ENCODE results near the gene STX8.
"Not testable (repeated sequence)": the region's sequence is repeated elsewhere in the genome, so short reads cannot be mapped to it uniquely, and the experiment has no call there.

Gene STX8

DNA sequence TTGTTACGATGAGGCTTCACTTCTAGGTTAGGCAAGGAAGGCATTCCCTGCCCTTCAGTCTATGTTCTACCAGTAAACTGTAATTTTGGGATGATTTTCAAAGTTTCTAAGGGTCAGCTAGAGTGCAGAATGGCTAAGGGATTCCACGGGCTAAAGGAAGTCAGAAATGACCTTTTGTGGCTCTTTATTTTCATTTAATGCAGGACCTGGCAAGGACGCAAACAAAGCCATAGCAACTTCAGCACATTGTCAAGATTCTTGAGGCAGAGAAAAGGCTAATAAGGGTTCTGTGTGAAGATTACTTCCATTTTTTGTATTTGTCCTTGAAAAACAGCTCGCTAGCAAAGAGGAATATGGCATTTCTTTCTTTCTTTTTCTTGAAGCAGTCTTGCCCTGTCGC, 76.6 kb downstream of the STX8 start:
- no peak for DNase-seq (ENCODE audit: low read depth)

- DNase-seq (ENCODE audit: low read depth) = no peak
Measured at GRCh38 chr17:9498490-9498889, 77.1 kb downstream of the STX8 start.

GRCh38 chr17:9488556-9488955, 87.1 kb downstream of the STX8 start:
- DNase-seq (ENCODE audit: low read depth) = no peak

GRCh38 chr17:9487406-9487805, 88.2 kb downstream of the STX8 start:
- DNase-seq (ENCODE audit: low read depth) = no peak

GRCh38 chr17:9484789-9485188, 90.8 kb downstream of the STX8 start:
- no peak for DNase-seq (ENCODE audit: low read depth)

- no peak for DNase-seq (ENCODE audit: low read depth)
Measured at GRCh38 chr17:9479964-9480363, 95.7 kb downstream of the STX8 start.

DNA sequence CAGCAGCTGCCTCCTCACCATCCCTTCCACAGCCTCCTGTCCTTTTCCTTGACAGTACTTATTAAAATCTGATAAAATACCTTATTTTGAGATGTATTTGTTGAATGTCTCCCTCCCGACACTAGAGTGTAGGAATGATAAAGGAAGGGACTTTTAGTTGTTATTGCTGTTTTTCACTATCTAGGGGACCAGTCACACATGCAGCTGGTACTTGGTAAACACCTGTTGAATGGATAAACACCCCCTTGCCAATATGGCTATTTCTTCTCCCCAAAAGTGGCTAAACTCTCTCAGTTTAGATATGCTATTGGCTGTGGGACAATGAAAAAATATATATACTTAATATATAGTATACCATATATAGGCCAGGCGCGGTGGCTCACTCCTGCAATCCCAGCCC, 96.7 kb downstream of the STX8 start:
- no peak for DNase-seq (ENCODE audit: low read depth)

GRCh38 chr17:9475101-9475658, 100.4 kb downstream of the STX8 start:
- DNase-seq (ENCODE audit: low read depth) = no peak

DNA sequence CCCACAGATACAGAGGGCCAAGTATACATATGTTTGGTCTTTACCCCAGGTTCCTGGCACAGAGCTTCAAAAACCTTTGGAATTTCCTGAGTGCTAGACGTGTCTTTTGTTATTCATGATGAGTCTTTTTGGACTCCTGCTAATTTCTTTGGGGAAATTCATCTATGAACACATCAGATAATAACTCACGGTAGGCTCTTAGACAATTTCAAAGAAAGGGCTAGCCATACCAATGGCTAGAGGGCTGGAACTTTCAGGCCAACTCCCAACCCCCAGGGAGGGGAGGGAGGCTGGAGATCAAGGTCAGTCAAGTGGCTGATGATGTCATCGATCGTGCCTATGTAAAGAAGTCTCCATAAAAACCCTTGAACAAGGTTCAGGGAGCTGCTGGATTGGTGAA, 101.9 kb downstream of the STX8 start:
- DNase-seq (ENCODE audit: low read depth) = no peak

DNA sequence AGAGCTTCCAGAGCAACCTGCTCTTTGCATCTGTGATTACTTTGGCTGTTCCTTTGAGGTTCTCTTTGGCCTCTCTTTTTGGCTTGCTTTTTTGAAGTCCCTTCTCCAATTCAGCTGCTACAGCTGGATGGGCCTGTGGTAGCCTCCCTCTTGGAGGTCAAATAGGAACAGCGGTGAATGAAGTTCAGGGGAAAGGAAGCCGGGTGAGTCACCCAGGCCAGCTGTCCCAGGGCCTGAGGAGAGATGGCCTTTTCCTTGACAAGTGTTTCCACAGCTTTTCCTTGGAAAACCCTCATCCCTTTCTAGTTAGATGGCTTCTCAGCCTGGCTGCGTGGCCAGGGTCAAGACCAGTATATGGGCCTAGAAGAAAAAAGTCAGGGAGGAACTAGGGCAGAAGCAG, 103.1 kb downstream of the STX8 start:
- no peak for DNase-seq (ENCODE audit: low read depth)

DNA sequence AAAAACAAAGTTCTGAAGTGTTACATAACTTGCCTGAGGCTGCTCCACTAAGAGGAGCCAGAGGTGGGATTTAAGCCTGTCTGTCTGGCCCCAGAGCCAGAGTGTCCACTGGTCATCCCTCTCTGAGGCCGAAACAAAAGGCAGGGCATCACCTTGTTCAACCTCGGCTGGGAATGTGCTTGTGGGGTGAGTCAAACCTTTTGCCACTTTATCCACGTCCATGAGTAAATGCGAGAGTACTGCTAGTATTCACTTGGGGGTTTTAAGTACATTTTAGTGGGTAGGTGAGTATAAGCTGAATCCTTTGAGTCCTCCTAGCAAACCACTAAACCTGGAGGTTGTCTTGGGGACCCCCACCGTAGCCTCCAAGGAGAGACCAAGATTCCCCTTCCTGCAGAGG, 103.5 kb downstream of the STX8 start:
- no peak for DNase-seq (ENCODE audit: low read depth)

GRCh38 chr17:9470171-9470570, 105.4 kb downstream of the STX8 start:
- DNase-seq (ENCODE audit: low read depth) = no peak

GRCh38 chr17:9468937-9469336, 106.7 kb downstream of the STX8 start:
- DNase-seq (ENCODE audit: low read depth) = no peak

GRCh38 chr17:9468532-9468931, 107.1 kb downstream of the STX8 start:
- DNase-seq (ENCODE audit: low read depth) = no peak

DNA sequence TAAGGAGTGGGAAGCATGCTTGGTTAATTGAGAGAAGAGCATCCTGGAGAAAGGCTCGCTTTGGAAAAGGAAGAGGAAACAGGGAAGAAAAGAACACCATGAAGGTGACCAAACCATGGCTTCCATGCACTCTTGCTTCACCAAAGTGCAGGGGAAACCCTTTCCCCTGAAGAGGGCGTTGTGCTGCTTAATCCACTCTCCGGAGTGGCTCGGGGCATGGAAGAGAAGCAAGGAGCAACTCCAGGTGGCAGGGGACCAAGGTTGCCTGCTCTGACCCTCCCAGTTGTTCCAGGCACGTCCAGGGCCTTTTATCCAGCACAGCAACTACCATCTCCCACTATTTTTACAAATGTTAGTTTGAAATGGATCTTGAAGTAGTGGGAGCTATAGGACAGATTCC, 108.1 kb downstream of the STX8 start:
- DNase-seq (ENCODE audit: low read depth) = no peak

DNA sequence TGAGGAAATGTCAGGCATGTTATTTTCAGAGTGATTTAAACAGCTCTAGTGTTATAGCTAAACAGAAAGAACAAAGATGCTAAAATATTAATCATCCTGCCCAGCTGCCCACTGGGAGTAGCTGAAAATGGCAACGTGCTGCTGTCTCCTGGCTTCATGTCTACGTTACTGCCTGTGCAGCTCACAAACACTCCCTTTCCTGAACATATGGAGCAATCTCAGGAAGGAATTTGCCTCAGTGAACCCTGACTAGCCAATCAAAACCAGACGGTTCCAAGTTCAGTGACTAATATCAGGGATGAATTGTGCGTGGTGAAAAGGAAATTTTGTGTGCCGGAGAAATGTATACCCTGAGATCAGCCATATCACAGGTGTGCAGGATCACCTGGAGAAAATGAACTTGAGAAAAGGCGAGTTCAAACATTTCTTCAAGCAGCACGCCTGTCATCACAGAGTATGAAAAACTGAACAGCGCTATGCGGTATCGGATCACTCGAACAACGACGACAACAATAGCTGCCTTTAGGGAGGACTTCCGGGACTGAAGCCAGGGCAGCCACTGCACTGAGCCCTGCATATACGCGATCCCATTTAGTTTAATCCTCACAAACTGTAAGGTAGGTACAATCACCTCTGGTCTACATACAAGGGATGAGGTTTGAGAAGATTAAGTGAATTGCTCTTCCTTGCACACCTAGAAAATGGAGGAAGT, 110.3 kb downstream of the STX8 start:
- no peak for DNase-seq (ENCODE audit: low read depth)

- no peak for DNase-seq (ENCODE audit: low read depth)
Measured at GRCh38 chr17:9457005-9457404, 118.6 kb downstream of the STX8 start.

- no peak for DNase-seq (ENCODE audit: low read depth)
Measured at GRCh38 chr17:9456330-9456729, 119.3 kb downstream of the STX8 start.

- no peak for DNase-seq (ENCODE audit: low read depth)
Measured at GRCh38 chr17:9451934-9452333, 123.7 kb downstream of the STX8 start.

DNA sequence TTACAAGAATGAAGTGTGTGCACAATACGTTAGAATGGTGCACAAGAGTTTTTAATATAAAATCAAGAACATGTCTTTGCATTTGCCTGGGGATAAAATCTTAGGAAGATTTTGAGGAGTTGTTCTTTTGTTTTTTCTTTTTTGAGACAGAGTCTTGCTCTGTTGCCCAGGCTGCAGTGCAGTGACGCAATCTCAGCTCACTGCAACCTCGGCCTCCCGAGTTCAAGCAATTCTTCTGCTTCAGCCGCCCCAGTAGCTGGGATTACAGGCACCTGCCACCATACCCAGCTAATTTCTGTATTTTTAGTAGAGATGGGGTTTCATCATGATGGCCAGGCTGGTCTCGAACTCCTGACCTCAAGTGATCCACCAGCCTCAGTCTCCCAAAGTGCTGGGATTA, 128.3 kb downstream of the STX8 start:
- not testable (repeated sequence) for DNase-seq (ENCODE audit: low read depth)

DNA sequence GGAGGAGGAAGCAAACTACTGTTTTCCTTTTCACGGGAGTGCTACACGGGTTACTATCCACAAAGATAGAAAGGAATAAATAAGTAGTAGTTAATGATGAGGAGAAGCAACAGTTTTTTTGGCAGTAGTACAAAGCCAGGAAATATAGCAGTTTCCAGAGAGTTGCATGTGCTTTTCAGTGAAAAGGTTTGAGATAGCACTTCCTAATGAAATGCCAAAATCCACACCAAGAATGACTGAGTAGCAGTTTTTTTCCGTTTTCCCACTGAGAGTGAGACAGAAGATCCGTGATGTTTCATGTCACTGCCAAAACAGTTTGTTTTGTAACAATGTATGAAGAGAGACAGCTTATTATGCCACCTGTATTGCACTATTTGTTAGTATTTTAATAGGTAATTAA, 129.1 kb downstream of the STX8 start:
- DNase-seq (ENCODE audit: low read depth) = no peak

- no peak for DNase-seq (ENCODE audit: low read depth)
Measured at GRCh38 chr17:9445424-9445823, 130.2 kb downstream of the STX8 start.

DNA sequence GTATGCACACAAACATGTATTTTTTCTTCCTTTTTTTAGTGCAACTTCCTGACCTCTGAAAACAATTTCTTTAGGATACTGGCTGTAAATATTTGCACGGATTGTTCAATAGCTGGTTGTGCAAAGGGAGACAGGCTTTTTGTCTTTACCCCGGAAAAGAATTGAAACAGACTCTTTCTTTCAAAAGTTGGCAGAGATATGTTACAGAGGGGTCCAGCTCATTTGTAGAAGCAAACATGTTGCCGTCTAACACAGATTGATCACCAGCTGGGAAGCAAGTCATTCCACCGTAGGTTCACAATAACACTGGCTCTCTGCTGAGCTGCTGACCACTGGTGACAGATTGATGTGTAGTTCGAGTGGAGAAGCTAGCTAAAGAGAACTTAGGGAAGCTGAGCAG, 130.9 kb downstream of the STX8 start:
- DNase-seq (ENCODE audit: low read depth) = no peak

DNA sequence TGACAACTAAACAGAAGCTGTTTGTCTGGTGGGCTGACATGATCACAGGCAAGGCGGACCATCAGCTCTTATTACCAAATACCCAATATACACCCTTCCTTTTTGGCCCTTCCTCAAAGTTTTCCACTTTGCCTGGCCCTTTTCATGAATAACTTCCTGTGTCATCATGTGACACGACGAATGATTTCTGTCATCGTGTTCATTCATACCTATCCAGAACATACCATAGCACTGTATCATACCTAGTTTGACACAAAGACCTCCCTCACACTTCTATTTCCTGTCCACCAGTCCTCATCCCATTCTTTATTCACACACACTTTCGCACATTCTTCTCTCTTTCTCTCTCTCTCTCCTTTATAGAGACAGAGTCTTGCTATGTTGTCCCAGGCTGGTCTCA, 131.8 kb downstream of the STX8 start:
- no peak for DNase-seq (ENCODE audit: low read depth)
